HG03378 (cell line): ENCODE data around the gene ANGPTL8.

Experiments used
- ATAC-seq: cut with Tn5 transposase; IDR thresholded peaks from one replicate; pipeline ENCODE4 v1.9.1; 2021; ENCODE audit warnings: mild to moderate bottlenecking, moderate library complexity; ENCODE audit not compliant: unreplicated experiment

ANGPTL8 gene

GRCh38 chr19:11236324-11237301, 2.8 kb upstream of the ANGPTL8 start:
- ATAC-seq, result no peak

GRCh38 chr19:11237321-11237720, 2.1 kb upstream of the ANGPTL8 start:
- ATAC-seq, result no peak

- no peak for ATAC-seq
Measured at GRCh38 chr19:11238041-11238440, 1.4 kb upstream of the ANGPTL8 start.

- ATAC-seq, result no peak
Measured at GRCh38 chr19:11238781-11239376, 540 bp upstream of the ANGPTL8 start.

- no peak for ATAC-seq
Measured at GRCh38 chr19:11240008-11240444, 607 bp downstream of the ANGPTL8 start.

DNA sequence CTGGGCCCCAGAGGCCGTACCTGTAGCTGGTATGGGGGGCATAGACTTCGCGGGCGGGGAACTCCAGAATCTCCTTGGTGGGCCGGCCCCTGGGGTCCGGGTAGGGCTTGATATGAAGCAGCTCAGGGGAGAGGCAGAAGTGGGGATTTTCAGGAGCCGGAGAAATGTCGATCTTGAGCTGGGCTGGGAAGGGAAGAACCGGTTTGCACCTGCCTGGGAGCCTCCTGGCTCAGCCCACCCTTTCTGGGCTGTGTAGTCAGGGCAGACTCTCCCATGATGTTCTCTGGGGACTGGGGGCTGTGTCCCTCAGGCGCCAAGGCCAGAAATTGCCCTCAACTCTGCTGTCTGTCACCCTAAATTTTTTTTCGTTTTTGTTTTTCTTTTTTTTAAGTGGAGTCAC, 2.6 kb downstream of the ANGPTL8 start:
- no peak for ATAC-seq

GRCh38 chr19:11242864-11243797, 3.7 kb downstream of the ANGPTL8 start:
- ATAC-seq, result no peak

- ATAC-seq, result no peak
Measured at GRCh38 chr19:11243798-11244169, 4.4 kb downstream of the ANGPTL8 start.

DNA sequence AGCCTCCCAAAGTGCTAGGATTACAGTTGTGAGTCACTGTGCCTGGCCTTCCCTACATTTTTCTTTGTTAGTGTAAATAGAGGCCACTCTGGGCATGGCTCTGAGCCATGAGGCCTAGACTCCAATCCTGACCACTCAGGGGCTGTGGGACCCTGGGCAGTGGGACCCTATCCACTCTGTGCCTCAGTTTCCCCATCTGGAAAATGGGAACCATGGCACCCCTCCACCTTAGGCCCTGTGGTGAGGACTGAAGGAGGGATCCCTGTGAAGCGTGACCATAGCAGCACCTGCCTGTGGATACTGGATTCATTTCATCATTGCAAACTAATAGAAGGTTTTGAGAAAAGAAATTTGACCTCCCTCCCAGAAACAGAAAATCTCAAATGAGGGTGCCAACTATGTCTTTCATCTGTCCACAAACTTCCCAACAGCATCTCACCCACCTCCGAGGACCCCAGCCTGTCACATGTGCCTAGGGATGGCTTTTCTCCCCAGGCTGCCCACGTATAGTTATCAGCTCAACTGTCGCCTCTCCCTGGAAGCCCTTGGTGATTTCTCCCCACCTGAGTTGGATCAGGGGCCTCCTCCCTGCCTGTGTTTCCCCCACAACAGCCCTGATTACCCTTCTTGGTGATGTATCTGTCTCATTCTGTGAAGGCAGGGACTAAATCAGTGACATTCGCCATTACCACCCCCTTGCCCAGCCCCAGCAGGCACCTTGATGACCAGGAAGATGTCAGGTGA, 5.6 kb downstream of the ANGPTL8 start:
- no peak for ATAC-seq

DNA sequence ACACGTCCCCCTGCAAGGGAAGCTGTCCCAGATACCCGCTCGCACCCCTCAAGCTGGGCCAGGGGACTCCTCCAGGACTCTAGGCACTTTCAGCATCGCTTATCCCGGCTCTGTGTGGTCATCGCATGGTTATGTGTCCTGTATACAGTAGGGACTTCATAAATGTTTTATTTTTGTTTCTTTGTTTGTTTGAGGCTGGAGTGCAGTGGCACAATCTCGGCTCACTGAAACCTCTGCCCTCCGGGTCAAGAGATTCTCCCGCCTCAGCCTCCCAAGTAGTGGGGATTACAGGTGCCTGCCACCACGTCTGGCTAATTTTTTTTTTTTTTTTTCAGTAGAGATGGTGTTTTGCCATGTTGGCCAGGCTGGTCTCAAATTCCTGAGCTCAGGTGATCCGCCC, 7.5 kb downstream of the ANGPTL8 start:
- no peak for ATAC-seq

GRCh38 chr19:11247391-11247790, 8.0 kb downstream of the ANGPTL8 start:
- ATAC-seq, result no peak

- ATAC-seq, result no peak
Measured at GRCh38 chr19:11247934-11248333, 8.5 kb downstream of the ANGPTL8 start.

- ATAC-seq, result no peak
Measured at GRCh38 chr19:11248852-11249251, 9.4 kb downstream of the ANGPTL8 start.

DNA sequence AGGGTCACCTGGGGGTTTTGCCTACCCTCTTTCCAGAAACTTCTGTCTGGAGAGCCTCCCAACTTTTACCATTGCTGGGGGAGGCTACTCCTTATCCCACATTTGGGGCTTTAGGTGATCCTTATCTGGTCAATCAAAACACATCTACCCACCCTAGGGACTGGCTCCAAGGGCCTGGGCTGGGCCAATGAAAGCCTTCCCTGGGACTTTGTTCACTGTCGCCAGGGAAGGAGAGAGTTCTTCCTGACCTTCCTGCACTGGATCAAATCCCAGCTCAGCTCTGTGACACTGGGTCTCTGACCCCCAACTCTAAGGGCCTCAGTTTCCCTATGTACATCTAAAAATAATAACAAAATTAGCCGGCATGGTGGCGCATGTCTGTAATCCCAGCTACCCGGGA, 11.8 kb downstream of the ANGPTL8 start:
- ATAC-seq, result no peak

DNA sequence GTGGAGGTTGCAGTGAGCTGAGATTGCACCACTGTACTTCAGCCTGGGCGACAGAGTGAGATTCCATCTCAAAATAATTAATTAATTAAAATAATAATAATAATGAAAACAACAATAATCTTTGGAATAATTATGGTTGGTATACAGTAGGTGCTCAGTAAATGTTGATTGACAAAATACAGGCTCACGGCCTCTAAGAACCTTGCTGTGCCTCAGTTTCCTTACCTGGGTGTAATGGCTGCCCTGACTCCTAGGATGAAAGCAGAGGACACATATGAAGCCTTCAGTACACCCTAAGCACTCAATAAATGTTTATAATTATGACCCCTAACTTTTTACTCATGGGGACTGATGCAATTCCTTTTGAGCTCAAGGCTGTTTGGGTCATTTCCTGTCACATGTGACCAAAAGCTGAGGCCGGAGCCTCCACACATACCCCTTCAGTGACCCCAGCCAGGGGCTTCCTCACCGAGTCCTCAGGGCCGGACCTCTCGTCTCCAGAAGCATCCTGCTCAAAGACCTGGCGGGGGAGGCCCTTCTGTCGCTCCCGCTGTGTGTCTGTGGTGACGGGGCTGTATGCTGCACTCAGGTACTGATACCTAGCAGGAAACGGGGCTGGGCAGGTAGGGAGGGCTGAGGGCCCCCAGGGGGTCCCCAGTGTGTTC, 12.4 kb downstream of the ANGPTL8 start:
- no peak for ATAC-seq

- no peak for ATAC-seq
Measured at GRCh38 chr19:11252665-11253355, 13.4 kb downstream of the ANGPTL8 start.

GRCh38 chr19:11254666-11255065, 15.2 kb downstream of the ANGPTL8 start:
- ATAC-seq, result no peak

GRCh38 chr19:11256189-11256588, 16.8 kb downstream of the ANGPTL8 start:
- no peak for ATAC-seq

DNA sequence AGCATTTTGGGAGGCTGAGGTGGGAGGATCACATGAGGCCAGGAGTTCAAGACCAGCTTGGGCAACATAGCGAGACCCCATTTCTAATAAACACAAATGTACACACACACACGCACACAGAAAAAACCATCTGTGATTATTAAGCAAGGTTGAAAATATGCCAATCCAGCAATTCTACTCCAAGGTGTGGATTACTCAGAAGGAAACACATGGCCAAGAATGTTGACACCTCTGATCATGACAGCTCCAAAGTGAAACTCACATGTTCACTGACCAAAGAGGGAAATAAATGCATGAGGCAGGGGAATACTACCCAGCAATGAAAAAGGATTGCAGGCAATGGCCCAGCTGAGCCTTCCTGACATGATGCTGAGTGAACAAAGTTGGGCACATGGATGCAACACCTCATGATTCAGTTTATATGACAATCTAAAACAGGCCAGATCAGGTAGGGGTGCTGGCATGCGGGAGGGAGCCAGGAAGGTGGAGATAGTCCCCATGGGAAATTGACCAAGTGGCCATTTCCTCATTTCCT, 18.5 kb downstream of the ANGPTL8 start:
- ATAC-seq, result no peak
